Measurements from ENCODE around the gene DCAF15. TPM values are rescaled to one million over a fixed set of nuclear protein-coding genes. Genes with fewer than 3 reads are reported as not detected.

The DCAF15 gene
- total and polyA plus RNA-seq, 2 donors from 2014 or later: 21.9 to 35.5 TPM

GRCh38 chr19:13908674-13909073 lies 43.6 kb upstream of the DCAF15 start:
- Histone ChIP-seq H3K4me3 (ENCODE audit: low read length in 3 of 3) (no peak overlapping the region), H3K27me3 (ENCODE audit: control insufficient read depth, insufficient read depth, low read length) (no peaks in the 10 kb centered on the region), H3K4me1 (ENCODE audit: control insufficient read depth in 2 of 3, insufficient read depth in 2 of 3, low read depth in 1 of 3, low read length in 3 of 3) (peaks cover 0 to 10% (median 4%) of the 10 kb centered on the region in 3 donors), H3K9me3 (ENCODE audit: control insufficient read depth in 2 of 3, insufficient read depth in 1 of 3, low read length in 3 of 3) (no peaks in the 10 kb centered on the region), H3K9ac (ENCODE audit: low read length in 3 of 3) (no peak overlapping the region), H3K27ac (ENCODE audit: low read depth in 2 of 2, low read length in 2 of 2) (no peak overlapping the region), H3K36me3 (ENCODE audit: control insufficient read depth in 2 of 3, insufficient read depth in 3 of 3, low read length in 3 of 3) (peaks cover 0 to 9% (median 0%) of the 10 kb centered on the region in 3 donors)
- no peak for DNase-seq
- TF ChIP-seq CTCF (IDR thresholded peaks at IDR 0.05; ENCODE audit: borderline replicate concordance, extremely low read depth, insufficient read depth): no peak
- FAIRE-seq: no peak
- intact Hi-C loops (cut with DNase I): no loop called here

DNA sequence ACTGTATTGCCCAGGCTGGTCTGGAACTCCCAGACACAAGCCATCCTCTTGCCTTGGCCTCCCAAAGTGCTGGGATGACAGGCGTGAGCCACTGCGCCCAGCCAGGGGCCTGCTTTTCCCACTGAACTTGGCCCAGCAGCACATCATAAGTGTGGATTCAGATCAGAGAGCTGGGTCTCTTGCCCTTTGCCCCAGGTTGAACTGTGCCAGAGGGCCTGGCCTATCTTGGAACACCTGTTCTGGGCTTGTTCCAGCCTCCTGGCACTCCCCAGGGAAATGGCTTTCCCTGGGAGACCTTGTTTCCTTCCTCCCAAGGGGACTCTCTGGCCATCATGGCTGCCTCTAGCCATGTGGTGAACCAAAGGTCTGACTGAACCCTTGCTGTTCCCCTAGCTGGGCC lies 42.9 kb upstream of the DCAF15 start:
- Histone ChIP-seq H3K27ac (ENCODE audit: low read depth in 2 of 2, low read length in 2 of 2) (no peak overlapping the region), H3K9ac (ENCODE audit: low read length in 3 of 3) (no peak overlapping the region), H3K4me3 (ENCODE audit: low read length in 3 of 3) (no peak overlapping the region), H3K4me1 (ENCODE audit: control insufficient read depth in 2 of 3, insufficient read depth in 2 of 3, low read depth in 1 of 3, low read length in 3 of 3) (peaks cover 0 to 10% (median 4%) of the 10 kb centered on the region in 3 donors), H3K27me3 (ENCODE audit: control insufficient read depth, insufficient read depth, low read length) (no peaks in the 10 kb centered on the region), H3K9me3 (ENCODE audit: control insufficient read depth in 2 of 3, insufficient read depth in 1 of 3, low read length in 3 of 3) (no peaks in the 10 kb centered on the region), H3K36me3 (ENCODE audit: control insufficient read depth in 2 of 3, insufficient read depth in 3 of 3, low read length in 3 of 3) (peaks cover 0 to 9% (median 0%) of the 10 kb centered on the region in 3 donors)
- FAIRE-seq: no peak
- no peak for DNase-seq
- intact Hi-C loops (cut with DNase I): no loop called here
- no peak for TF ChIP-seq CTCF (IDR thresholded peaks at IDR 0.05; ENCODE audit: borderline replicate concordance, extremely low read depth, insufficient read depth)

DNA sequence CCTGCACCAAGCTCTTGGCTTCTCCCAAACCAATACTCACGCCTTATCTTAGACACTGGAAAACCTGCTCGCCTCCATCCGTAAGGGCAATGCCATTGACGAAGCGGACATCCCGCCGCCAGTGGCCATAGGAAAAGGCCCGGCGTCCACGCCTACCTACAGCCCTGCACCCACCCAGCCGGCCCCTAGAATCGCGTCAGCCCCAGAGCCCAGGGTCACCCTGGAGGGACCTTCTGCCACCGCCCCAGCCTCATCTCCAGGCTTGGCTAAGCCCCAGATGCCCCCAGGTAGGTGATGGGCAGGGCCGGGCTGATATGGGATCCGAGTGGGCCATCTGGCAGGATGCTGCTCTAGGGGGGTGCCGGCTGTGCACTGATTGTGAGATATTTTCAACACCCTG lies 39.0 kb upstream of the DCAF15 start:
- intact Hi-C loops (cut with DNase I): no loop called here
- no peaks in the 10 kb centered on the region for H3K27me3 ChIP-seq (ENCODE audit: control insufficient read depth, insufficient read depth, low read length)
- no peak for DNase-seq
- H3K9ac ChIP-seq (ENCODE audit: low read length in 3 of 3): no peak overlapping the region
- H3K4me1 ChIP-seq (ENCODE audit: control insufficient read depth in 2 of 3, insufficient read depth in 2 of 3, low read depth in 1 of 3, low read length in 3 of 3): no peaks in the 10 kb centered on the region
- H3K4me3 ChIP-seq (ENCODE audit: low read length in 3 of 3): no peak overlapping the region
- H3K9me3 ChIP-seq (ENCODE audit: control insufficient read depth in 2 of 3, insufficient read depth in 1 of 3, low read length in 3 of 3): no peaks in the 10 kb centered on the region
- no peak overlapping the region for H3K27ac ChIP-seq (ENCODE audit: low read depth in 2 of 2, low read length in 2 of 2)
- H3K36me3 ChIP-seq (ENCODE audit: control insufficient read depth in 2 of 3, insufficient read depth in 3 of 3, low read length in 3 of 3): peaks cover 0 to 12% (median 3%) of the 10 kb centered on the region in 3 donors
- TF ChIP-seq CTCF (IDR thresholded peaks at IDR 0.05; ENCODE audit: borderline replicate concordance, extremely low read depth, insufficient read depth): no peak
- no peak for FAIRE-seq

DNA sequence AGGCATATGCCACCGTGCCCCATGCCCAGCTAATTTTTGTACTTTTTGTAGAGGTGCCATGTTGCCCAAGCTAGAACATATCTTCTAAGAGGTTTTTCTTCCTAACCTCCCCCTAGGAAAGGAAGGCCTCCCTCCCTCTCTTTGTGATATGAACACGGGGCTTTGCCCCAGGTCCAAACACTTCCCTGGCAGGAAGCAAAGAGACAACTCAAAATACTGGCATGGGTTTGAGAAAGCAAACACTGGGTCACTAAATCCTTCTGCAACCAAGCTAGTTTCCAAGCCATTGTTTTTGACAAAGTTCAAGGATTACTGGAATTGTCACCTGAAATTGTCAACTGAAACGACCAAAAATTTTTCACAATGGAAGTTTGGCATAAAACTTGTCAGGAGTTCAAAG lies 37.5 kb upstream of the DCAF15 start:
- TF ChIP-seq CTCF (IDR thresholded peaks at IDR 0.05; ENCODE audit: borderline replicate concordance, extremely low read depth, insufficient read depth): no peak
- Histone ChIP-seq H3K9me3 (ENCODE audit: control insufficient read depth in 2 of 3, insufficient read depth in 1 of 3, low read length in 3 of 3) (no peaks in the 10 kb centered on the region), H3K36me3 (ENCODE audit: control insufficient read depth in 2 of 3, insufficient read depth in 3 of 3, low read length in 3 of 3) (peaks cover 0 to 9% (median 4%) of the 10 kb centered on the region in 3 donors), H3K27ac (ENCODE audit: low read depth in 2 of 2, low read length in 2 of 2) (no peak overlapping the region), H3K9ac (ENCODE audit: low read length in 3 of 3) (no peak overlapping the region), H3K27me3 (ENCODE audit: control insufficient read depth, insufficient read depth, low read length) (no peaks in the 10 kb centered on the region), H3K4me3 (ENCODE audit: low read length in 3 of 3) (no peak overlapping the region), H3K4me1 (ENCODE audit: control insufficient read depth in 2 of 3, insufficient read depth in 2 of 3, low read depth in 1 of 3, low read length in 3 of 3) (no peaks in the 10 kb centered on the region)
- DNase-seq: no peak
- no peak for FAIRE-seq
- intact Hi-C loops (cut with DNase I): no loop called here

Data from kidney (tissue), 14 donors.